ENCODE data around the gene POGK. TPM values are rescaled to one million over a fixed set of nuclear protein-coding genes. Genes with fewer than 3 reads are reported as not detected.

Gene POGK
- total RNA-seq, 1 donor from 2014 or later: 42.2 TPM

- H3K4me3 Mint-ChIP-seq (ENCODE audit: unreplicated experiment): no peak overlapping the region
- no peak for TF ChIP-seq CTCF (IDR thresholded peaks at IDR 0.05; ENCODE audit: unreplicated experiment)
- H3K27ac Mint-ChIP-seq (ENCODE audit: unreplicated experiment): no peak overlapping the region
- DNase-seq (ENCODE audit: low spot score): no peak
- peaks cover 3% of the 10 kb centered on the region for H3K4me1 Mint-ChIP-seq (ENCODE audit: unreplicated experiment)
- H3K27me3 Mint-ChIP-seq (ENCODE audit: unreplicated experiment): peaks cover 4% of the 10 kb centered on the region
- H3K9me3 Mint-ChIP-seq (ENCODE audit: unreplicated experiment): no peaks in the 10 kb centered on the region
- peaks cover 4% of the 10 kb centered on the region for H3K36me3 Mint-ChIP-seq (ENCODE audit: low read depth, unreplicated experiment)
These were observed 61.7 kb downstream of the POGK start for GRCh38 chr1:166900987-166901386.

GRCh38 chr1:166902279-166902678, 63.0 kb downstream of the POGK start:
- Mint-ChIP-seq H3K4me3 (ENCODE audit: unreplicated experiment) (no peak overlapping the region), H3K36me3 (ENCODE audit: low read depth, unreplicated experiment) (no peaks in the 10 kb centered on the region), H3K27ac (ENCODE audit: unreplicated experiment) (no peak overlapping the region), H3K27me3 (ENCODE audit: unreplicated experiment) (peaks cover 4% of the 10 kb centered on the region), H3K9me3 (ENCODE audit: unreplicated experiment) (no peaks in the 10 kb centered on the region), H3K4me1 (ENCODE audit: unreplicated experiment) (no peaks in the 10 kb centered on the region)
- no peak for DNase-seq (ENCODE audit: low spot score)
- TF ChIP-seq CTCF (IDR thresholded peaks at IDR 0.05; ENCODE audit: unreplicated experiment): no peak

GRCh38 chr1:166903232-166903631, 64.0 kb downstream of the POGK start:
- Mint-ChIP-seq H3K36me3 (ENCODE audit: low read depth, unreplicated experiment) (no peaks in the 10 kb centered on the region), H3K4me1 (ENCODE audit: unreplicated experiment) (no peaks in the 10 kb centered on the region), H3K4me3 (ENCODE audit: unreplicated experiment) (no peak overlapping the region), H3K9me3 (ENCODE audit: unreplicated experiment) (no peaks in the 10 kb centered on the region), H3K27me3 (ENCODE audit: unreplicated experiment) (peaks cover 4% of the 10 kb centered on the region), H3K27ac (ENCODE audit: unreplicated experiment) (no peak overlapping the region)
- DNase-seq (ENCODE audit: low spot score): no peak
- TF ChIP-seq CTCF (IDR thresholded peaks at IDR 0.05; ENCODE audit: unreplicated experiment): no peak

- DNase-seq (ENCODE audit: low spot score): no peak
- Mint-ChIP-seq H3K4me1 (ENCODE audit: unreplicated experiment) (no peaks in the 10 kb centered on the region), H3K4me3 (ENCODE audit: unreplicated experiment) (no peak overlapping the region), H3K9me3 (ENCODE audit: unreplicated experiment) (no peaks in the 10 kb centered on the region), H3K27ac (ENCODE audit: unreplicated experiment) (no peak overlapping the region), H3K27me3 (ENCODE audit: unreplicated experiment) (peaks cover 2% of the 10 kb centered on the region), H3K36me3 (ENCODE audit: low read depth, unreplicated experiment) (no peaks in the 10 kb centered on the region)
- TF ChIP-seq CTCF (IDR thresholded peaks at IDR 0.05; ENCODE audit: unreplicated experiment): no peak
These were observed 65.9 kb downstream of the POGK start for GRCh38 chr1:166905136-166905535.

- H3K36me3 Mint-ChIP-seq (ENCODE audit: low read depth, unreplicated experiment): no peaks in the 10 kb centered on the region
- no peak overlapping the region for H3K4me3 Mint-ChIP-seq (ENCODE audit: unreplicated experiment)
- TF ChIP-seq CTCF (IDR thresholded peaks at IDR 0.05; ENCODE audit: unreplicated experiment): no peak
- no peaks in the 10 kb centered on the region for H3K9me3 Mint-ChIP-seq (ENCODE audit: unreplicated experiment)
- peaks cover 2% of the 10 kb centered on the region for H3K27me3 Mint-ChIP-seq (ENCODE audit: unreplicated experiment)
- DNase-seq (ENCODE audit: low spot score): no peak
- no peaks in the 10 kb centered on the region for H3K4me1 Mint-ChIP-seq (ENCODE audit: unreplicated experiment)
- H3K27ac Mint-ChIP-seq (ENCODE audit: unreplicated experiment): no peak overlapping the region
These were observed 66.6 kb downstream of the POGK start for GRCh38 chr1:166905900-166906299.

Other genes with a start within 250 kb of the POGK start
- gene TADA1, start 36.8 kb downstream of the POGK start, total RNA-seq (ENCODE audit: unreplicated experiment): 11.7 TPM
- gene ILDR2, start 136.1 kb downstream of the POGK start, total RNA-seq (ENCODE audit: unreplicated experiment): 1.2 TPM
- not detected for gene MAEL, start 149.8 kb downstream of the POGK start, total RNA-seq (ENCODE audit: unreplicated experiment)